22Rv1 (cell line): ENCODE results near the gene SLC25A51.

Source experiments
- H3K27ac ChIP-seq: fragments of 450-650 bp; 2 replicates; pipeline ENCODE4 v1.5.1; 2017
- CTCF ChIP-seq: fragments of 450-650 bp; IDR thresholded peaks from 2 replicates; pipeline ENCODE4 v1.5.1; 2017; ENCODE audit warnings: mild to moderate bottlenecking
- ZFX ChIP-seq: fragments of 450-650 bp; IDR thresholded peaks from 2 replicates; pipeline ENCODE4 v1.6.1; 2017; ENCODE audit warnings: antibody characterized with exemption, borderline replicate concordance

SLC25A51 gene

GRCh38 chr9:37923118-37923795, 19.3 kb upstream of the SLC25A51 start:
- TF ChIP-seq CTCF (no peak), ZFX (no peak)
- no peak overlapping the region for H3K27ac ChIP-seq

GRCh38 chr9:37922363-37923117, 18.6 kb upstream of the SLC25A51 start:
- H3K27ac ChIP-seq = no peak overlapping the region
- TF ChIP-seq CTCF = no peak
- no peak for TF ChIP-seq ZFX

GRCh38 chr9:37921546-37922300, 17.8 kb upstream of the SLC25A51 start:
- H3K27ac ChIP-seq = no peak overlapping the region
- TF ChIP-seq ZFX (no peak), CTCF (no peak)

GRCh38 chr9:37921168-37921510, 17.2 kb upstream of the SLC25A51 start:
- TF ChIP-seq CTCF (no peak), ZFX (no peak)
- H3K27ac ChIP-seq = no peak overlapping the region

- H3K27ac ChIP-seq = no peak overlapping the region
- TF ChIP-seq CTCF = no peak
- no peak for TF ChIP-seq ZFX
Observed at GRCh38 chr9:37920471-37921167, 16.7 kb upstream of the SLC25A51 start.

GRCh38 chr9:37919956-37920335, 16.0 kb upstream of the SLC25A51 start:
- no peak overlapping the region for H3K27ac ChIP-seq
- no peak for TF ChIP-seq ZFX

GRCh38 chr9:37919246-37919955, 15.5 kb upstream of the SLC25A51 start:
- TF ChIP-seq CTCF = no peak
- no peak for TF ChIP-seq ZFX
- no peak overlapping the region for H3K27ac ChIP-seq
